Epidermal melanocyte (primary cell): Measurements from ENCODE around the gene MINDY4B.

Experiments
- DNase-seq: peaks from one replicate; pipeline ENCODE4 v3.0.0; 2011; ENCODE audit warnings: low spot score; ENCODE audit not compliant: insufficient read length

The MINDY4B gene

DNA sequence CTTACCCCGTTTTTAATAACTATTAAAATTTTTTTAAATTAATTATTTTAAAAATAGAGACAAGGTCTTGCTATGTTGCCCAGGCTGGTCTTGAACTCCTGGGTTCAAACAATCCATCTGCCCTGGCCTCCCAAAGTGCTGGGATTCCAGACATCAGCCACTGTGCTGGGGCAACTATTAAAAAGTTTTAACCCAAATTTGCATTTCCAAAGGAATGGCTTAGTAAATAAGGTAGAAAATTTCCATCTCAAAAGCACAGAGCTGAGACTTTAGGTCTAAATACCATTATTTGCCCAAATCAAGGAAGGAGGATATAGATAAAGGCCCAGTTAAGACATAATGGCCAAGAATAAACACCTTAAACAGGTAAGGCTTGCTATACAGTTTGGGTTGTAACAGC is 56.4 kb downstream of the MINDY4B start:
- no peak for DNase-seq

DNA sequence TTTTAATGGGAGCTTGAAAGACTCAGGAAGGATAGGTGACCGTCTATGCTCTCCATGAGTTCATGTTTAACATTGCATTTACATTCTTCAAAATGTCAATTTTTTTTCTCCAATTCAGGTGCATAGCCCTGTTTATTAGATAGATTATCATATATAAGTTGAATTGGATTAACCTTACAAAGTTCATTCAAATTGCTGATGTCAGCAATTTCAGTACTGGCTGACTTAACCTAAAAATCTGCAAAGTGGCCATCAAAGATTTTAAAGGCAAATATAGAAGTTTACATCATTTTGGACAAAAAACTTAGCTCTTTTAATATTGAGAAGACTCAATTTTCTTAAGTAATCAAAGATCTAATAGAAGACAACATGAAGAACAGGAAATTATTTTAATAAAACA is 57.8 kb downstream of the MINDY4B start:
- DNase-seq = no peak

DNA sequence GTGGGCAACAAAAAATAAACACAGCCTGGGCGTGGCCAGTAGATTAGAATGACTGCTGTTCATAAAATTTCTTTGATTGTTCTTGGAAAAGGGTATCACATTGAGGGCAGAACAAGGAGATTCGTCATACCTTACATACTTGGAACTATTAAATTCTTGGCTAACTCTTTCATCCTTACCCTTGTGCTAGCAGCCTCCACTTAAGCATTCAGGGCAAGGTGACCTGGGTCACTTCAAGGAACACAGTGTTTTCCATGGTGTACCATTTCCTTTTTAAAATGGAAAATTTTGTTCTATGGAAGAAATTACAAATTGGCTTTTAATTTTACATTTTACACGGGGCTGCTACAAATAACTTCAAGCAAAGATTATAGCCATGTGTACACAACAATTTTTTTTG is 60.8 kb downstream of the MINDY4B start:
- no peak for DNase-seq

DNA sequence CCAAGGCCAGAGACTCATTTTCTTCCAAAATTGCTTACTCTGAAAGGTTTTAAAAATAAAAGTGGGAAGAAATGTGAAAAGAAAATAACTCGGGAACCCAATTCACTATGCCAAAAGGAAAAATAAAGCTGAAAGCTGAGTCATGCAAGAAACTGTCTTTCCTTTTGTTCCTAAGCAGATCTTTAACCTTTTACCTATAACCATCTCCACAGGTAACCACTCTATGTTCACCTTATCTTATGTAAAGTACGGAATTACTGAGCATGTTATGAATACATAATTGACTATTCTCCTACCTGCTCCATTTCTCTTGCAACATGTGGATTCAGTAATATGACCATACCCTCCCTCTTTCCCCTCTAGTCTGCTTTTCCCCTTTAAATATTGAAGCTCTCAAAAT is 62.0 kb downstream of the MINDY4B start:
- no peak for DNase-seq

DNA sequence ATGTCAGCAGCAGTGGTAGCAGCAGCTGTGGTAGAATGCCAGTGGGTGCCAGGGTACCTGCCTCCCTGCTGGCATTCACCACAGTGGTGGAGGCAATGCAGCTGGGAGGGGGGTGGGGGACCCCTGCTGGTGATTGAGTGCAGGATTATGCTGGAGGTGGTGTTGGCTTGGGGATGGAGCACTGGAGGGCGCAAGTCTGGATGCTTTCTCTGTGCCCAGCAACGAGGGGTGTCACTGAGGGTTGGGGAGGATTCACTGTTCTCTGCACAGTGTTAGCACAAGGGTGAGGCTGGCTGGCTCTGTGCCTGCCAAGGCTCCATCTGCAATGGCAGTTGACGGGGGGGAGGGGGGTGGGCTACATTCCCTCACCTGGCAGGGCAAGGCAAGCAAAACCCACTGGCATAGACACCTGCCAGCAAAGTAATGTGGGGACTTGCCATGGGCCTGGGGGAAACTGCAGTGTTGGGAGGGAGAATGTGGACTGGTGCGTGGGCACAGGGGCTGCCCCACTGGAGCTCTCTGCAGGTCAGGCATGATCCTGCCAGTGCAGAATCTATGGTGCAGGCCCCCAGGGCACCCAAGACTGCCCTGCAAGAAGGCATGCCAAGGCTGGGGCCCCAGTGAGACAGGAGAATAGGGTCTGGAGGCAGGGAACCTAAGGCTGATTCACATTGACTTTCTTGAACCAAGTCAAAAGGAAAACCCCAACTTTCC is 64.3 kb downstream of the MINDY4B start:
- DNase-seq = no peak

- no peak for DNase-seq
These were observed 74.5 kb downstream of the MINDY4B start for GRCh38 chr3:150830745-150831144.

- DNase-seq = no peak
These were observed 75.1 kb downstream of the MINDY4B start for GRCh38 chr3:150830094-150830681.

GRCh38 chr3:150829408-150829807 is 75.8 kb downstream of the MINDY4B start:
- DNase-seq = no peak

DNA sequence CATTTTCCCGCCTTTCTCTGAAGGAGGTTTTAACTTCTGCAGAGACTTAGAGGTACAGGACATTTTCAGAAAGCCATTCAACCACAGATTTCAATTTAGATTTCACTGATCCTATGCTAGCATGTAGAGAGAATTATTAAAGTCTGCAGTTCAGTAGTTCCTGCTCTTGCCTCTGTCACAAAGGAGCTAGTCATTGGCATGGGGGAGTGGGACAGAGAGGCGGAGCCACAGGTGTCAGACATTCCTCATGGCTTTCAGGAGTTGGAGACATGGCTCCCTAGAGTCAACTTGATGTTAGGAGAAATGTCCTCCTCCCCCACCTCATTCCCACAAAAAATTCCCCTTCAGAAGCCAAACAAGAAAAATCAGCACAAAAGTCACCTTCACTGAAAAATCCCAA is 76.2 kb downstream of the MINDY4B start:
- DNase-seq = no peak

GRCh38 chr3:150828261-150828660 is 77.0 kb downstream of the MINDY4B start:
- DNase-seq = no peak

DNA sequence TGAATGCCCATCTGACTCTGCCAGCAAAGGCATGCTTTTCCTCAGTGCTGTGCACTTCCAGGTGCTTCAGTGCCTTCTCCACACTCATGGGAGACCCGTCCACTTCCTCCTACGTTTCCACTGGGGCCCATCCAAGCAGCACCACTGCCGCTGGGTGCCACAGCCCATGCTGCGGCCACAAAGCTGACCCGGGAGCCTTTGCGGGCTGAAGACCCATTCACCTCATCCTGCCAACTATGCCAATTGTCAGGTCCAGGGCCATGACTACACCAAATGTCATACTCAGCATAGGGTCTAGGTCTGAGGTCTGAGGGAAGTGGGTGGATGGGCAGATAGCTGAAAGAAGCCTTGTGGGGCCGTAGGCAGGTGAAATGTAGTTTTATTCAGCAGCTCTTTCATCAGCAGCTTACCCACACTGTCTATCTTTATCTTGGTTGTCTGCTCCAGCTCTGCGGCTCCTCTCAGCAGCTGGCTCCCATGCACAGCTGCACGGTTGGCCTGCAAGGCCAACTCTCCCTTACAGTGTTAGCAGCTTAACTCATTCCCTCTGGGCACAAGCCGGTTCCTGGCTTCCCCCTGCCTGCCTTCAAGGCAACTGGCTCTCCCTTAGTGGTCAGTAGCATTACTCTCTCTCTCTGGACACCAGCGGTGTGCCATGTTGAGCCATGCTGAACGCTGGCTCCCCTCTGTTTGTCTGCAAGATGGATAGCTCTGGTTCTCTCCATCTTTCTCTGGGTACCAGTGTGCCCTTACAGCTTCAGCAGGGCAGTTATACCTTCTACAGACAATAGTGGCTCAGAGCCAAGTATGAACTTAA is 78.6 kb downstream of the MINDY4B start:
- no peak for DNase-seq

DNA sequence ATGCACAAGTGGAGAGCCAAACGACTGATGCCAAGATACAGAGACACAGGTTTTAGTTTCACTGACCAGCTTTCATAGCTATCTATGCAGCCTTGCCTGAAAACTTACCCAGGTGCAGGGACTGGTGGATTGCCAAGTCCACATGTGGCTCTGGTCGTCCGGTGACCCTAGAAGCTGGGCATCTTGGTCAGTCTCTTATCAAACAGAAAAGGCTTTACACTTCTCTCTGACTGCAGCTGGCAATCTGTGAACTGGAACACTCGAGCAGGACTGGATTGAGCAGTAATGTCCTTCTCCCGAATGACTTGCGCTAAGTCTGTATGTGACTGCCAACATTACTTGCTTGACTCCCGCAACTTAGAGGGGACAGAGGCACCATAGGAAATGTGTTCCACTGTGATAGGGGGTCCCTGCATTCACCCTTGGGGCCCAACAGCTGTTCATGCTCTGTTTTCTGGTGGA is 79.3 kb downstream of the MINDY4B start:
- no peak for DNase-seq

DNA sequence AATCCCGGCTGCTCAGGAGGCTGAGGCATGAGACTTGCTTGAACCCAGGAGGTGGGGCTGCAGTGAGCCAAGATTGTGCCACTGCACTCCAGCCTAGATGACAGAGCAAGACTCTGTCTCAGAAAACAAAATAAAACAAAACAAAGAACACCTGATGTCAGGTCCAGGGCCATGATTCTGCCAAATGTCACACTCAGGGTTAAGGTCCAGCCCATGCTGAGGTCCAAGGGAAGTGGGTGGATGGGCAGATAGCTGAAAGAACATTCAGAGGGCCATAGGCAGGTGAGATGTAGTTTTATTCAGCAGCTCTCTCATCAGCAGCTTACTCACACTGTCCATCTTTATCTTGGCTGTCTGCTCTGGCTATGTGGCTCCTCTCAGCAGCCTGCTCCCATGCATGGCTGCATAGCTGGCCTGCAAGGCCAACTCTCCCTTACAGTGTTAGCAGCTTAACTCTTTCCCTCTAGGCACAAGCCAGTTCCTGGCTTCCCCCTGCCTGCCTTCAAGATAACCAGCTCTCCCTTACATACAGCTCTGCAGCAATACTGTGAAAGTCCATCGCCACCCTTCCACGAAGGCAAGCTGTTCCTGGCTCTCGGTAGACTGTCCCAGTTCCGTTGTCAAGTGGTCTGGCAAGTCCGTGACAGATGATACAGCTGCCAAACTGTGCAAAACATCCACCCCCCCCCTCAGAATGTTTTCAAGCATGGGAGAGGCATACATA is 79.9 kb downstream of the MINDY4B start:
- no peak for DNase-seq

GRCh38 chr3:150823277-150823676 is 82.0 kb downstream of the MINDY4B start:
- no peak for DNase-seq

DNA sequence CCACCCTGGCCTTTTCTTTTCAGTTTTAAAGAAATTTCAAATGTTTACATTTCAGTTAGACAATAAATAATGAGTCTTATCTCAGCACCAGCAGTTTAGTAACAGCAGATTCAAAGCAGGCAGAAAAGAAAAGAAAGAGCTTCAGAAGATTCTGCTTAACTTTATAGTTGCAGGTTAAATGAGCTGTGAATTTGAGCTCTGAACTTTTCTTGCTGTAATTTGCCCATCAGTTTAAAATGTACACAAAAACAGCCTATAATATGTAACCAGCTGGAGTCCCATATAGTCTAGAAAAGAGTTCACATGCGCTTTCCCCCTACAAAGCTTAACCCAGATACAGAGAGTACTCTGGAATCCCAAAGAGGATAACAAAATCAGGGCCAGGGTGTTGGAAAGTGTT is 82.6 kb downstream of the MINDY4B start:
- DNase-seq = no peak
